ENCODE data around the gene KCNJ2. TPM values are rescaled to one million over a fixed set of nuclear protein-coding genes. Genes with fewer than 3 reads are reported as not detected.

Gene KCNJ2
- polyA plus RNA-seq, 1 experiment = 1.2 TPM

DNA sequence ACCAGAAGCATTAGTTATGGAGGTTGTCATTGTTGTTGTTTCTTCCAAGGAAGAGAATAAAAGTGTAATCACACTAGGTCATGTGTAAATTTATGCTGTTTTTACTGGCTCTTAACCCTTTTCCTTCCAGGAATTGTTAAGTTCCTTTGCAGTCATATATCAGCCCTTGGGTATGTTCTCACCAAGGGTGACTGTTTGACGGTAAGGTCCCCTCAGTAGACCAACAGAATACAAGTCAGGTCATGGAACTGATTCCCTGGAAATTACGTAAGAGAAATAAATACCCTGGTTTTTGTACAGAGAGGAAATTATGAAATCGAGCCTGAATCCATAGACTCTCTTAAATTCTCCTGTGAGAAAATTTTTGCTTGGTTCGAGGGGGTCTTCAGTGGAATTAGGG lies 11.2 kb upstream of the KCNJ2 start:
- ChIA-PET CTCF (interaction anchor here (1.6 kb wide), 1 partner anchor 9 kb away, joined by 4 read pairs; no protein-coding TSS in a partner anchor), POLR2A (no interaction called here)
- no peak for DNase-seq (ENCODE audit: low read depth)
- Histone ChIP-seq H3K4me3 (ENCODE audit: low read depth, low read length) (no peak overlapping the region), H3K36me3 (ENCODE audit: control insufficient read depth, insufficient read depth, low read length) (no peaks in the 10 kb centered on the region), H3K27me3 (ENCODE audit: control insufficient read depth, insufficient read depth, low read length) (0 out of 2 replicates have a peak, but pooled peaks cover 1% of the 10 kb centered on the region)
- TF ChIP-seq, protein P1, sequence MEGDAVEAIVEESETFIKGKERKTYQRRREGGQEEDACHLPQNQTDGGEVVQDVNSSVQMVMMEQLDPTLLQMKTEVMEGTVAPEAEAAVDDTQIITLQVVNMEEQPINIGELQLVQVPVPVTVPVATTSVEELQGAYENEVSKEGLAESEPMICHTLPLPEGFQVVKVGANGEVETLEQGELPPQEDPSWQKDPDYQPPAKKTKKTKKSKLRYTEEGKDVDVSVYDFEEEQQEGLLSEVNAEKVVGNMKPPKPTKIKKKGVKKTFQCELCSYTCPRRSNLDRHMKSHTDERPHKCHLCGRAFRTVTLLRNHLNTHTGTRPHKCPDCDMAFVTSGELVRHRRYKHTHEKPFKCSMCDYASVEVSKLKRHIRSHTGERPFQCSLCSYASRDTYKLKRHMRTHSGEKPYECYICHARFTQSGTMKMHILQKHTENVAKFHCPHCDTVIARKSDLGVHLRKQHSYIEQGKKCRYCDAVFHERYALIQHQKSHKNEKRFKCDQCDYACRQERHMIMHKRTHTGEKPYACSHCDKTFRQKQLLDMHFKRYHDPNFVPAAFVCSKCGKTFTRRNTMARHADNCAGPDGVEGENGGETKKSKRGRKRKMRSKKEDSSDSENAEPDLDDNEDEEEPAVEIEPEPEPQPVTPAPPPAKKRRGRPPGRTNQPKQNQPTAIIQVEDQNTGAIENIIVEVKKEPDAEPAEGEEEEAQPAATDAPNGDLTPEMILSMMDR (IDR thresholded peaks at IDR 0.05; ENCODE audit: insufficient read depth, low read depth, low read length) = no peak

DNA sequence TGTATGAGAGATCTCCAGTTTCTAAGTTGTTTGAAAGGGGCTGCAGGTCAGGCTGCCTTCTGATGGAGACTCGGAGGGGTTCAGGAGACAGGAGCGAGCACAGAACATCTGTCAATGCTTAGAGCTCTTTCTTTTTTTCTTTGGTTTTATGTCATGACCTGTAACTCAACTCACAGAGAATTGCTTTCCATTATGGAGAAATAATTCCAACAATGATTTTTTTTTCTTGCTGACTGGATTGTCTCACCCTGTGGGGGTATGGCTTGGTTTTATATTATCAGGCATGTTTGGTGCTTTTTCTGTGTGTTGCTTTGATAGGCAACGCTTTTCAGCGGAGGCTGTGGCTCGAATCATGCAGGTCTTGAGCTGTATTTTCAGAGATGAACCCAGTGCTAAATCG lies 10.7 kb upstream of the KCNJ2 start:
- CTCF ChIA-PET = interaction anchor here (1.6 to 2.1 kb wide), 2 partner anchors 9 to 551 kb away, joined by 4 to 9 read pairs; no protein-coding TSS in a partner anchor
- POLR2A ChIA-PET = no interaction called here
- Histone ChIP-seq H3K27me3 (ENCODE audit: control insufficient read depth, insufficient read depth, low read length) (0 out of 2 replicates have a peak, but pooled peaks cover 1% of the 10 kb centered on the region), H3K4me3 (ENCODE audit: low read depth, low read length) (no peak overlapping the region), H3K36me3 (ENCODE audit: control insufficient read depth, insufficient read depth, low read length) (no peaks in the 10 kb centered on the region)
- no peak for DNase-seq (ENCODE audit: low read depth)
- TF ChIP-seq, protein P1 (IDR thresholded peaks at IDR 0.05; ENCODE audit: insufficient read depth, low read depth, low read length) = no peak

DNA sequence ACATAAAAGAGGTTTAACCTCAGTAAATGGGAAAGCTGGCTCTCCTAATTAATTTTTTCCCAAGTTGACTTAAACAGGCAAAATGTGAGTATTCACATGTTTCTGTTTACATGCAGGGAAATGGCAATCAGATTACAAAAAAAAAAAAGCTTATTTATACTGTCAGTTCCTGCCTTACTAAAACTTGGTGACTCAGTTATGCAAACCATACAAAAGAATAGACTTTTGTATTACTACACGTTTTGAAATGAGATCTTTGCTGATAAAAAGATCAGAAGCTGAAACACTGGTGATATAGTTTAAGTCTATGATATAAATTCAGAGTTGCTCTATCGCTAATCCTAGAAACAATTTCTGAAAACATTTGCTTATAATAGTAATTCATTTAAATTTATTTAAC lies 9.4 kb upstream of the KCNJ2 start:
- POLR2A ChIA-PET = no interaction called here
- Histone ChIP-seq H3K36me3 (ENCODE audit: control insufficient read depth, insufficient read depth, low read length) (no peaks in the 10 kb centered on the region), H3K27me3 (ENCODE audit: control insufficient read depth, insufficient read depth, low read length) (0 out of 2 replicates have a peak, but pooled peaks cover 1% of the 10 kb centered on the region), H3K4me3 (ENCODE audit: low read depth, low read length) (no peak overlapping the region)
- CTCF ChIA-PET = interaction anchor here (1.4 to 2.1 kb wide), 2 partner anchors 8 to 553 kb away, joined by 7 to 9 read pairs; no protein-coding TSS in a partner anchor
- no peak for DNase-seq (ENCODE audit: low read depth)
- TF ChIP-seq, protein P1 (IDR thresholded peaks at IDR 0.05; ENCODE audit: insufficient read depth, low read depth, low read length) = no peak

DNA sequence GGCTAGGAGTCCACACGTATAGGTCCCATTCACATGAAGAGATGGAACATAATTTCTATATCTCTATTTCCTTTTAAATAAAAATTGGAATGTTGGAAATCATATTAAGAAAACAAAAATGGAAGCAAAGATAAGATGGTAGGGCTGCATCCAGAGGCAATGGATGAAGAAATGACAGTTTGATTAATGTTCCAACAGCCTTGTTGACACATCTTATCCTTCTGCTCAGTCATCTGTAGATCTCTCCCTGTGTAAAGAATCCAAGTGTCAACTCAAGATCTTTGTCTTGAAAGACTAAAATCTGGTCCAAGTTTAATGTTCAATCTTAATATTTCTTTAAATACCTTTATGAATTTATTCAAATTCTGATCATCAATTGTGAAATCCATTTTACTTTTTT lies 7.8 kb upstream of the KCNJ2 start:
- TF ChIP-seq, protein P1 (IDR thresholded peaks at IDR 0.05; ENCODE audit: insufficient read depth, low read depth, low read length) = no peak
- ChIA-PET CTCF (no interaction called here), POLR2A (no interaction called here)
- no peak for DNase-seq (ENCODE audit: low read depth)
- H3K4me3 ChIP-seq (ENCODE audit: low read depth, low read length) = no peak overlapping the region
- H3K27me3 ChIP-seq (ENCODE audit: control insufficient read depth, insufficient read depth, low read length) = peaks cover 1% of the 10 kb centered on the region; the same call in 1 of the 2 replicates
- H3K36me3 ChIP-seq (ENCODE audit: control insufficient read depth, insufficient read depth, low read length) = no peaks in the 10 kb centered on the region

DNA sequence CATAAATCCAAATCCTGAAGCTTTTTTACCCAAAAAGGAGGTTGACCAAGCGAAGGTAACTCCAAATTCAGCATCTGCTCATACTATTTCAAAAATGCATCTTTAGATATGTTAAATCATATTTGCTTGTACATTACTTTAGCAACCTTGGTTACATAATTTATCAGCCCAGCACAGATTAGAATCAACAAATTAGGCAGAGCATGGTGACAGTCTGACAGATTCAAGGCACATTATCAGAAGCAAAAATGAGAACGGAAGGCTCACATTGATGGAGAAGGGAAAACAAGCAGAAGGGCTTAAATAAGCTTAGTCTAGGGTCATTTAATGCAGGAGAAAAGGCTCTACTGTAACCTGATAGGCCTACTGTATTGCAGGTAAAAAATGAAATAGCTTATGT lies 3.9 kb upstream of the KCNJ2 start:
- Histone ChIP-seq H3K27me3 (ENCODE audit: control insufficient read depth, insufficient read depth, low read length) (no peaks in the 10 kb centered on the region; the same call in 1 of the 2 replicates), H3K36me3 (ENCODE audit: control insufficient read depth, insufficient read depth, low read length) (no peaks in the 10 kb centered on the region), H3K4me3 (ENCODE audit: low read depth, low read length) (no peak overlapping the region)
- ChIA-PET CTCF (interaction anchor here (1.0 to 1.3 kb wide), 2 partner anchors 21 to 558 kb away, joined by 3 read pairs; no protein-coding TSS in a partner anchor), POLR2A (no interaction called here)
- DNase-seq (ENCODE audit: low read depth) = no peak
- TF ChIP-seq, protein P1 (IDR thresholded peaks at IDR 0.05; ENCODE audit: insufficient read depth, low read depth, low read length) = no peak

All from BJ (cell line).